ENCODE measurements around the gene ALOXE3.
A peak's percentile ranks its signal among the peaks of the same experiment; 100 is the strongest.

Gene ALOXE3

DNA sequence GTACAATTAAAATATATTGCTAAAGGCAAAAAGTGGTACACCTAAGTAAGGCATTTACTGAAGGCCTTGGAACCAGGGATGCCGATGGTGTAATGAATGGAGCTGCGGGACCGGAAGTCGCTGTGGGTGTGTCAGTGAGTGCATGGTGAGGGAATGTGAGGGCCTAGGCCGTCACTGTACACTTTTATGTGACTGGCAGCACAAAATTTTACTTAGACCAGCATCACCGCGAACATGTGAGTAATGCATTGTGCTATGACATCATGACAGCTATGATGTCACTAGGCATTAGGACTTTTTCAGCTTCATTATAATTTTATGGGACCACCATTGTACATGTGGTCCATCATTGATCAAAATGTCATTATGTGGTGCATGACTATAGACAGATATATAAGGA lies 64.7 kb downstream of the ALOXE3 start:
- no peaks in the 10 kb centered on the region for H3K9me3 ChIP-seq (replicated peaks in 1 of 11)
- H3K4me3 ChIP-seq, result no peak overlapping the region
- peaks cover 38 to 51% (median 45%) of the 10 kb centered on the region in 10 experiments for H3K4me1 ChIP-seq
- peak overlapping the region in 4 of 11 experiments; percentile 88 to 99 (median 92); a peak in 8 of 22 replicates for H3K4me2 ChIP-seq
- no peaks in the 10 kb centered on the region for H3K27me3 ChIP-seq
- no peaks in the 10 kb centered on the region for H4K20me1 ChIP-seq
- no peaks in the 10 kb centered on the region for H3K36me3 ChIP-seq
- H3K27ac ChIP-seq, result peak overlapping the region in 6 of 11 experiments; percentile 2 to 99 (median 95); a peak in 8 of 22 replicates
- TF ChIP-seq Cebpa-rat (IDR thresholded peaks at IDR 0.05), result no peak
- no peak overlapping the region for H3K9ac ChIP-seq

DNA sequence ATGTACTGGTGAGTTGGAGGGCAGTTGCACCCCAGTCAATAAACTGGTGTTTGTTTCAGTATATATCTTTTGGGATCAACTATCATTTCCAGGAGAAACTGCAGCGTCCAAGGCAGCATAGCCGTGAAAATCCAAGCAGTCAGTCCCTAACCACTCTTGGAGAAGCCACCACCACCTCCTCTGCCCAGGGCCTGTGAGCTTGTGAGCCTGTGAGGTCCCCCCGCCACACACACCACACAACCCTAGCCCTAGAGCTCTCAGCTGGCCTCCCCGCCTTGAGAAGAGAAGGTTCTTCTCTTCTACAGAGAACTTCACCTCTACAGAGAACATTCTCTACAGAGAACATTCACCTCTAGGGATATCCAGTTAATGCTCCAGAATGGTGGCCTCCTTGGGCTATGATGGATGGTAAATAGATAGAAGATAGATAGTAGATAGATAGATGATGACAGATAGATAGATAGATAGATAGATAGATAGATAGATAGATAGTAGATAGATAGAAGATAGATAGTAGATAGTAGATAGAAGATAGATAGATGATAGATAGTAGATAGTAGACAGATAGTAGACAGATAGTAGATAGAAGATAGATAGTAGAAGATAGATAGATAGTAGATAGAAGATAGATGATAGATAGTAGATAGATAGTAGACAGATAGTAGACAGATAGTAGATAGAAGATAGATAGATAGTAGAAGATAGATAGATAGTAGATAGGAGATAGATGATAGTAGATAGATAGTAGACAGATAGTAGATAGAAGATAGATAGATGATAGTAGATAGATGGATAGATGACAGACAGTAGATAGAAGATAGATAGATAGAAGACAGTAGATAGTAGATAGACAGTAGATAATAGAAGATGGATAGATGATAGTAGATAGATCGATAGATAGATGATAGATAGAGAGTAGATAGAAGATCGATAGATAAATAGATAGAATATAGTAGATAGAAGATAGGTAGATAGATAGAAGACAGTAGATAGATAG lies 65.8 kb downstream of the ALOXE3 start:
- TF ChIP-seq Cebpa-rat (IDR thresholded peaks at IDR 0.05), result no peak
- Histone ChIP-seq H3K36me3 (no peaks in the 10 kb centered on the region), H3K27ac (peak overlapping the region in 3 of 11 experiments; percentile 6 to 47 (median 24); a peak in 2 of 22 replicates), H3K4me1 (peaks cover 27 to 49% (median 35%) of the 10 kb centered on the region in 10 experiments), H3K9ac (no peak overlapping the region), H3K4me2 (no peak overlapping the region), H3K27me3 (no peaks in the 10 kb centered on the region), H3K4me3 (no peak overlapping the region), H3K9me3 (replicated peaks in 1 of 11) (no peaks in the 10 kb centered on the region), H4K20me1 (no peaks in the 10 kb centered on the region)

DNA sequence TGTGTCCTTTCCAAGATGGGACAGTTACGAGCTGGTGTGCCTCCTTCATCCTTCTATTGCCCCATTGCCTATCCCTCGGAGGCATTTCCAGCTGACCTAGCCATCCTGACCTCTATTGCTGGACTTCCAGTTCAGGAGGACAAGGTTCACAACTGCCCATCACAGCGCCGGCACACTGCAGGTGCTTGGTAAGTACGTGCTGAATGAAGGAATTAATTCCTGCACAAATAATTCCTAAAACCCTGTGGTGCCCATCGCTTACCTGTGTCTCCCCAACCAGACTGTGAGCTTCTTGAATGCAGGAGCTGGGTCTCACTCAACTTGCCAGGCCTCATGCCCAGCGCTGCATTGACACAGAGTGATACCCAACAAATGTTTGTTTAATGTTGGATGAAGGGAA lies 66.5 kb downstream of the ALOXE3 start:
- Histone ChIP-seq H3K4me3 (no peak overlapping the region), H3K9ac (no peak overlapping the region), H4K20me1 (no peaks in the 10 kb centered on the region), H3K4me1 (peaks cover 20 to 42% (median 28%) of the 10 kb centered on the region in 10 experiments), H3K36me3 (no peaks in the 10 kb centered on the region), H3K9me3 (replicated peaks in 1 of 11) (no peaks in the 10 kb centered on the region), H3K27ac (peak overlapping the region in 1 of 11 experiments; percentile 47; a peak in 1 of 22 replicates), H3K27me3 (peaks cover 0 to 4% (median 0%) of the 10 kb centered on the region in 11 experiments; a peak in 4 of 22 replicates), H3K4me2 (no peak overlapping the region)
- TF ChIP-seq Cebpa-rat (IDR thresholded peaks at IDR 0.05), result no peak

DNA sequence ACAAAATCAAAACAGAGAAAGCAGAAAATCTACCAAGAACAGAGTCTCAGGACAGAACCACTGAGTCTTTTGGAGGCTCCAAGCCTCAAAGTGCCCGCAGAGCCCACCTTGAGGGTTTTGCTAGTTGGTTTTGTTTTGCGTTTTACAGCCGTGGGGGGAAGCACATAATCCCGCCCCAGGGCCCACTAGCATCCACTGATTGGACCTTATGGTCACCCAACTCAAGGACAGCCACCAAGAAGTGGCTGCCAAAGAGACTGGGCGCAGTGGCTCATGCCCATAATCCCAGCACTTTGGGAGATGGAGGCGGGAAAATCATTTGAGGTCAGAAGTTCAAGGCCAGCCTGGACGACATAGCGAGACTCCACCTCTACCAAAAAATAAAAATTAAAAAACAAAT lies 69.6 kb downstream of the ALOXE3 start:
- H3K4me1 ChIP-seq, result peaks cover 0 to 21% (median 7%) of the 10 kb centered on the region in 10 experiments; a peak in 13 of 20 replicates
- no peaks in the 10 kb centered on the region for H4K20me1 ChIP-seq
- H3K4me2 ChIP-seq, result peak overlapping the region in 1 of 11 experiments; percentile 31; a peak in 1 of 22 replicates
- no peak overlapping the region for H3K4me3 ChIP-seq
- no peaks in the 10 kb centered on the region for H3K9me3 ChIP-seq (replicated peaks in 1 of 11)
- no peak for TF ChIP-seq Cebpa-rat (IDR thresholded peaks at IDR 0.05)
- H3K9ac ChIP-seq, result peak overlapping the region in 3 of 11 experiments; percentile 21 to 45 (median 26); a peak in 2 of 22 replicates
- peaks cover 0 to 11% (median 6%) of the 10 kb centered on the region in 11 experiments; a peak in 9 of 22 replicates for H3K27me3 ChIP-seq
- no peaks in the 10 kb centered on the region for H3K36me3 ChIP-seq
- 0 out of 22 replicates have a peak overlapping the region, but pooled peaks of 1 of the 11 experiments have one; percentile 22 for H3K27ac ChIP-seq

DNA sequence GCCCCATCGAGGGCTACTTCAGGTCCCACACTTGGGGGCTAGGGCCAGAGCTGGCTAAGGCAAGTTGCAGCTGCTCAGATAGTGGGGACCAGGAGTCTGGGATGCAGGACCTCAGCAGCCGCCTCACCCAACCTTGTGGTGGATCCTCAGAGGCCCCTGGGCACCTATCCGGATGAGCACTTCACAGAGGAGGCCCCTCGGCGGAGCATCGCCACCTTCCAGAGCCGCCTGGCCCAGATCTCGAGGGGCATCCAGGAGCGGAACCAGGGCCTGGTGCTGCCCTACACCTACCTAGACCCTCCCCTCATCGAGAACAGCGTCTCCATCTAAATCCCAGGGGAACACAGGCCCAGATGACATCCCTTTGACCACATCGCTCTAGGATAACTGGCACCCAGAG lies 70.1 kb downstream of the ALOXE3 start:
- H3K9ac ChIP-seq, result peak overlapping the region in 4 of 11 experiments; percentile 21 to 45 (median 26); a peak in 2 of 22 replicates
- no peaks in the 10 kb centered on the region for H3K36me3 ChIP-seq
- H4K20me1 ChIP-seq, result no peaks in the 10 kb centered on the region
- peak overlapping the region in 2 of 11 experiments; percentile 10 to 31; a peak in 4 of 22 replicates for H3K4me2 ChIP-seq
- H3K4me1 ChIP-seq, result peaks cover 0 to 23% (median 11%) of the 10 kb centered on the region in 10 experiments; a peak in 14 of 20 replicates
- H3K4me3 ChIP-seq, result no peak overlapping the region
- H3K27me3 ChIP-seq, result peaks cover 0 to 11% (median 6%) of the 10 kb centered on the region in 11 experiments; a peak in 9 of 22 replicates
- no peaks in the 10 kb centered on the region for H3K9me3 ChIP-seq (replicated peaks in 1 of 11)
- no peak for TF ChIP-seq Cebpa-rat (IDR thresholded peaks at IDR 0.05)
- peak overlapping the region in 2 of 11 experiments; percentile 18 to 23; a peak in 1 of 22 replicates for H3K27ac ChIP-seq

DNA sequence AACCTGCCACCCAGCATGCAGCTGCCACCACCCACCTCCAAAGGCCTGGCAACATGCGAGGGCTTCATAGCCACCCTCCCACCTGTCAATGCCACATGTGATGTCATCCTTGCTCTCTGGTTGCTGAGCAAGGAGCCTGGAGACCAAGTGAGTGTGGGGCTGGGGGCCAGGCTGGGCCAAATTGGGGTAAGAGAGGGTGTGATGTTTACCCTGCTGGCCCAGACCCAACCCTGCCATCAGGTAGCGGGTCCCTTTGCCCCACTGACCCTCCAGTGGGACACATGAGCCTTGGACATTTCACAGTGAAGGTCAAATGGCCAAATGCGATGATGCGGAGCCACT lies 70.6 kb downstream of the ALOXE3 start:
- Histone ChIP-seq H4K20me1 (no peaks in the 10 kb centered on the region), H3K36me3 (no peaks in the 10 kb centered on the region), H3K9ac (no peak overlapping the region), H3K27me3 (peaks cover 0 to 11% (median 6%) of the 10 kb centered on the region in 11 experiments; a peak in 9 of 22 replicates), H3K4me3 (no peak overlapping the region), H3K27ac (no peak overlapping the region), H3K4me2 (peak overlapping the region in 1 of 11 experiments; percentile 31; a peak in 1 of 22 replicates), H3K9me3 (replicated peaks in 1 of 11) (no peaks in the 10 kb centered on the region), H3K4me1 (peaks cover 0 to 28% (median 11%) of the 10 kb centered on the region in 10 experiments; a peak in 17 of 20 replicates)
- TF ChIP-seq Cebpa-rat (IDR thresholded peaks at IDR 0.05), result no peak

DNA sequence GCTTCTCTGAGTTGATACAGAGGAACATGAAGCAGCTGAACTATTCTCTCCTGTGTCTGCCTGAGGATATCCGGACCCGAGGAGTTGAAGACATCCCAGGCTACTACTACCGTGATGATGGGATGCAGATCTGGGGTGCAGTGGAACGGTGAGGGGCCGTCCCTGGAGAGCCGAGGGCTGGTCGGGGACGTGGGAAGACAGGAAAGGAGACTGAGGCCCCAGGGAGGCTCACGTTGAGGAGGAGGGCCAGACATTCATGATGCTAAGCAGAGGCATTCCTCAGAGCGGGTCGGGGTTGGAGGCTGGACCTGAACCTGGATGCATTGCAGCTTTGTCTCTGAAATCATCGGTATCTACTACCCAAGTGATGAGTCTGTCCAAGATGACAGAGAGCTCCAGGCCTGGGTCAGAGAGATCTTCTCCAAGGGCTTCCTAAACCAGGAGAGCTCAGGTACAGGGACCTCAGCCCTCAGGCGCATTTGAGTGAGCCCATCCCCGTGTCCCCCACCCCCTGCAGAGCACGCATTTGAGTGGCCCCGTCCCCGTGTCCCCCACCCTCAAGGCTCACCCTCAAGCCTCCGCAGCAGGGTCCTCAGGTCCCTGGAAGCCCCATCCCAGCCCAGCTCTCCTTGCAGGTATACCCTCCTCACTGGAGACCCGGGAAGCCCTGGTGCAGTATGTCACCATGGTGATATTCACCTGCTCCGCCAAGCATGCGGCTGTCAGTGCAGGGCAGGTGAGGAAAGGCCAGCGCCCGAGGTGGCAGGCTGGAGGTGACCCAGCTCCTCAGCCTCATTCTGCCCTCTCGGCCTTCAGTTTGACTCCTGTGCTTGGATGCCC lies 71.2 kb downstream of the ALOXE3 start:
- Histone ChIP-seq H3K36me3 (no peaks in the 10 kb centered on the region), H4K20me1 (no peaks in the 10 kb centered on the region), H3K9me3 (replicated peaks in 1 of 11) (no peaks in the 10 kb centered on the region), H3K4me1 (peaks cover 0 to 34% (median 15%) of the 10 kb centered on the region in 10 experiments; a peak in 17 of 20 replicates), H3K9ac (no peak overlapping the region), H3K27ac (0 out of 22 replicates have a peak overlapping the region, but pooled peaks of 1 of the 11 experiments have one; percentile 0), H3K4me3 (no peak overlapping the region), H3K27me3 (peaks cover 0 to 11% (median 6%) of the 10 kb centered on the region in 11 experiments; a peak in 9 of 22 replicates), H3K4me2 (no peak overlapping the region)
- TF ChIP-seq Cebpa-rat (IDR thresholded peaks at IDR 0.05), result no peak

DNA sequence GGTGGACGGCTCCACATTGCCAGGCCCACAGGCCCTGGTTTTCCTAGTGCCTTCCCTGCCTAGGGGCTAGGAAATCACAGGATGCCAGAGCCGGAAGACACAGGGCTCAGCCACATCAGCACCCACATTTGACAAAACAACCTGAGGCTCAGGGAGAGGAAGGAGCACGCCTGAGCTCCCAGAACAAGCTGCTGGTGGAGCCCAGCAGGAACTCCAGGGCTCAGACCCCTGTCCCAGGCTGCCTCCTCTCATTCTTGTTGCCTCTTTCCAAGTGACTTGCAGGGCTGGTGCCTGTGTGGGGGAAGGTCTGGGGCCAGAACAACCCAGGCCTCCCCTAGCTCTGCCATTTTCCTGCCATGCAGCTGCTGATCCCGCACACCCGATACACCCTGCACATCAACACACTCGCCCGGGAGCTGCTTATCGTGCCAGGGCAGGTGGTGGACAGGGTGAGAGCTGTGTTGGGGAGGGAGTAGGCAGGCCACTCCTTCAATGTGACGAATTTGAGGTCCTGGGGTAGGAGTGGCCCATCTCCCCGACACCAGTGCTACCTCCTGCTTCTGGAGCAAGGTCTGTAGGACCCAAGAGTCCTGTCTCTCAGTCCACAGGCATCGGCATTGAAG lies 71.9 kb downstream of the ALOXE3 start:
- peak overlapping the region in 1 of 11 experiments; percentile 0; a peak in 1 of 22 replicates for H3K27ac ChIP-seq
- H3K9ac ChIP-seq, result no peak overlapping the region
- H3K4me2 ChIP-seq, result no peak overlapping the region
- H3K36me3 ChIP-seq, result no peaks in the 10 kb centered on the region
- H3K4me1 ChIP-seq, result peaks cover 0 to 41% (median 21%) of the 10 kb centered on the region in 10 experiments; a peak in 17 of 20 replicates
- H4K20me1 ChIP-seq, result no peaks in the 10 kb centered on the region
- H3K27me3 ChIP-seq, result peaks cover 0 to 11% (median 6%) of the 10 kb centered on the region in 11 experiments; a peak in 9 of 22 replicates
- H3K9me3 ChIP-seq (replicated peaks in 1 of 11), result no peaks in the 10 kb centered on the region
- TF ChIP-seq Cebpa-rat (IDR thresholded peaks at IDR 0.05), result no peak
- no peak overlapping the region for H3K4me3 ChIP-seq
